Prostate gland (tissue), 2 donors: ENCODE data around the gene INTS1. TPM values are rescaled to one million over a fixed set of nuclear protein-coding genes. Genes with fewer than 3 reads are reported as not detected.

Experiments used
- DNase-seq: peaks from one replicate; pipeline ENCODE4 v3.0.0-alpha.2; 2019; ENCODE audit warnings: low spot score
- H3K27ac ChIP-seq, 2 donors: fragments of 200-600 bp; sonication (generic); 2 replicates each; pipeline ENCODE4 v1.5.1; 2017 to 2019
- H3K27me3 ChIP-seq: fragments of 200-600 bp; sonication (generic); replicated peaks from 2 replicates; pipeline ENCODE4 v1.5.1; 2019; ENCODE audit not compliant: insufficient read depth
- H3K36me3 ChIP-seq, 2 donors: fragments of 200-600 bp; sonication (generic); 1 replicate in 1 of 2; 2 replicates in 1 of 2; pipeline versions ENCODE4 v1.5.1 to v1.8.1; 2017 to 2019
- H3K4me1 ChIP-seq: fragments of 200-600 bp; sonication (generic); replicated peaks from 2 replicates; pipeline ENCODE4 v1.5.1; 2019
- H3K4me3 ChIP-seq, 2 donors: fragments of 200-600 bp; sonication (generic); 2 replicates each; pipeline ENCODE4 v1.5.1; 2017 to 2019
- H3K9me3 ChIP-seq: fragments of 200-600 bp; sonication (generic); 2 replicates; pipeline ENCODE4 v1.5.1; 2017
- CTCF ChIP-seq, 4 experiments: fragments of 200-600 bp in 2 of 4; fragments of 450-650 bp in 2 of 4; sonication (generic) in 2 of 4; IDR thresholded peaks; 1 replicate in 3 of 4; 2 replicates in 1 of 4; pipeline ENCODE4 v1.5.1; 2016 to 2019; ENCODE audit warnings: antibody characterized with exemption in 4 of 4, mild to moderate bottlenecking in 2 of 4, moderate library complexity in 2 of 4
- POLR2A ChIP-seq: fragments of 450-650 bp; IDR thresholded peaks from one replicate; pipeline ENCODE4 v1.6.1; 2016; ENCODE audit warnings: antibody characterized with exemption, mild to moderate bottlenecking
- POLR2AphosphoS5 ChIP-seq: sonication (generic); formaldehyde crosslinking; IDR thresholded peaks from one replicate; pipeline ENCODE4 v1.6.1; 2017; ENCODE audit warnings: antibody characterized with exemption
- WGBS: methylation state at CpG from one replicate; pipeline ENCODE4 v1.1.5; 2018; 5-methylcytosine and 5-hydroxymethylcytosine counted together
- intact Hi-C: fragments of 100-400 bp; cut with DNase I; formaldehyde crosslinking; loops from one replicate; pipeline ENCODE4 v1.14.2; 2022
- total RNA-seq, 2 donors: library from RNA; depleted of rRNA; stranded (reverse); fragments of >200 nt; gene quantifications; one replicate each; pipeline ENCODE4 v1.1.0, GENCODE V29; 2016

INTS1 gene
- total RNA-seq, 2 donors from 2014 or later: 64.9 to 146 TPM

DNA sequence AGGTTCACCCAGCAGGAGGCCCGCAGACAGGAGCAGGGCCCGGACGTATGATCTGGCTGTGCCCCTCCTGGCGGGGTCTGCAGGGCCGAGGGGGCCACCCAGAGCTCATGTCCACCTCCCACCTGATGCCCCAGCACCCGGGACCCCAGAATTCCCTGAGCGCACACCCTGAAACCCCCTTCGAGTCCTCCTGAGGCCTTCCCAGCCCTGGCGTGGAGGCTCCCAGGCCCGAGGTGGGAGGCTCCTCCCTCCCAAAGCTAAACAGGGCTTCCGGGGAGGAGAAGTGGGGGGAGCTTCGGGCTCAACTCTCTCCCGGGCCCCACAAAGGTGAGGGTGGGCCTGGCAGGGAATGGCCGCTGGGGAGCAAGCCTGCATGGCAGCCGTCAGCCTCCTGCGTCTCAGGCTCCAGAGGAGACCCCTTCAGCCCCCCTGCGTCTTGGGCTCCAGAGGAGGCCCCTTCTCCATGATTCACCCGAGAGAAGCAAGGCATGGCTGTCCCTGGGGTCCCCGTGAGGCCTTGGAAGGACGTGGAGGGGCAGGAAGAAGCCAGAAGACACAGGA, 75.2 kb downstream of the INTS1 start:
- Histone ChIP-seq H3K27ac (no peak overlapping the region), H3K36me3 (no peaks in the 10 kb centered on the region), H3K4me3 (no peak overlapping the region), H3K4me1 (no peaks in the 10 kb centered on the region), H3K27me3 (no peaks in the 10 kb centered on the region), H3K9me3 (no peaks in the 10 kb centered on the region)
- no peak for TF ChIP-seq CTCF (IDR thresholded peaks at IDR 0.05)
- TF ChIP-seq POLR2A: no peak
- no peak for TF ChIP-seq POLR2AphosphoS5
- WGBS: 46% methylated on average over 20 of the region's 20 CpGs
- no peak for DNase-seq
- intact Hi-C loops: no loop called here

DNA sequence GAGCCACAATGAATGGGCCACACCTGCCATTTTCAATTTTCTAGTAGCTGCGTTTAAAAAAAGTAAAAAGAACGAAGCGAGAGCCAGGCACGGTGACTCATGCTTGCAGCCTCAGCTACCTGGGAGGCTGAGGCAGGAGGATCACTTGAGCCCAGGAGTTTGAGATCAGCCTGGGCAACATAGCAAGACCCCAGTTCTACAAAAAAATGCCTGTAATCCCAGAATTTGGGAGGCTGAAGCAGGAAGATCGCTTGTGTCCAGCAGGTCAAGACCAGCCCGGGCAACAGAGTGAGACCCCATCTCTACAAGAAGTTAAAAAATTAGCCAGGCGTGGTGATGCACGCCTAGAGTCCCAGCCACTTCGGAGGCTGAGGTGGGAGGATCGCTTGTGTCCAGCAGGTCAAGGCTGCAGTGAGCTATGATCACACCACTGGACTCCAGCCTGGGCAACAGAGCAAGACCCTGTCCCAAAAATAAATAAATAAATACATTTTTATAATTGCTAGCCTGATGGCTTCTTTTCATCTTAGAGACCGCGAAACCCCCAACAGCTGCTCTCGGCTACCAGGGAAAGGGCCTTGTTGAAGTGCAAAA, 77.0 kb downstream of the INTS1 start:
- intact Hi-C loops: no loop called here
- TF ChIP-seq POLR2A (no peak), POLR2AphosphoS5 (no peak)
- no peaks in the 10 kb centered on the region for H3K9me3 ChIP-seq
- no peak for DNase-seq
- H3K27me3 ChIP-seq: no peaks in the 10 kb centered on the region
- 86% methylated on average over 13 of the region's 13 CpGs for WGBS
- H3K27ac ChIP-seq: no peak overlapping the region
- no peaks in the 10 kb centered on the region for H3K4me1 ChIP-seq
- no peaks in the 10 kb centered on the region for H3K36me3 ChIP-seq
- H3K4me3 ChIP-seq: no peak overlapping the region

GRCh38 chr7:1426474-1426873, 77.7 kb downstream of the INTS1 start:
- intact Hi-C loops: no loop called here
- Histone ChIP-seq H3K36me3 (no peaks in the 10 kb centered on the region), H3K27ac (no peak overlapping the region), H3K4me3 (no peak overlapping the region), H3K27me3 (no peaks in the 10 kb centered on the region), H3K4me1 (no peaks in the 10 kb centered on the region), H3K9me3 (no peaks in the 10 kb centered on the region)
- 88% methylated on average over 15 of the region's 15 CpGs for WGBS
- no peak for DNase-seq
- TF ChIP-seq POLR2A (no peak), POLR2AphosphoS5 (no peak), CTCF (IDR thresholded peaks at IDR 0.05) (no peak)

DNA sequence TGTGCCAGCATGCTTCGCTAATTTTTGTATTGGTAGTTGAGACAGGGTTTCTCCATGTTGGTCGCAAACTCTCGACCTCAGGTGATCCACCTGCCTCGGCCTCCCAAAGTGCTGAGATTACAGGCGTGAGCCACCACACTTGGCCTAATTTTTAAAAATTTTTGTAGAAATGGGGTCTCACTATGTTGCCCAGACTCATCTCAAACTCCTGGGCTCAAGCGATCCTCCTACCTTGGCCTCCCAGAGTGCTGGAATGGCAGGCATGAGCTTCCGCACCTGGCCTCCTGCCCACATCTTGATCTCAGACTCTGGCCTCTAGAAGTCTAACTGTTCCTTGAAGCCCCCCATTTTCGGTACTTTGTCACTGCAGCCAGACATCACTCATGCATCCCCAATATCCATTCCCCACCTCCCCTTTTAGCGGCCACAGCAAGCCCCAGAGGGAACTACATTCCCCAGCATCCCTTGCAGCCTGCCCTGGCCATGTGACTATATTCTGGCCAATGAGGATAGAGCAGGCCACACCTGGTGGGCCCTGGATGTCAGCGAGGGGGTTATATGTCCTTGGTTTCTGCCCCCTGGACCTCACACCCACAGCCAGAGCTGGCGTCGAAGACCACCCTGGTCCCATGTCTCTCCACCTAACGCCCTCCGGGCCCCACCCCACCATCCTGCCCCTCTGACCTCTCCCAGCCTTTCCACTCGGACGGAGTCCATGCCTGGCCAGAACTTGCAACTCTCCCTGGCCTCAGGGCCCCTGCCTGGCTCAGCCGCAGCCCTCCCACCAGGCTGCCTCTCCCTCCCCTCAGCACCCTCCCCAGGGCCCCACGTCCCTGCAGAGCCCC, 78.7 kb downstream of the INTS1 start:
- H3K27ac ChIP-seq: no peak overlapping the region
- no peak overlapping the region for H3K4me3 ChIP-seq
- H3K27me3 ChIP-seq: no peaks in the 10 kb centered on the region
- intact Hi-C loops: no loop called here
- DNase-seq: no peak
- H3K4me1 ChIP-seq: no peaks in the 10 kb centered on the region
- no peaks in the 10 kb centered on the region for H3K36me3 ChIP-seq
- no peak for TF ChIP-seq POLR2AphosphoS5
- no peak for TF ChIP-seq POLR2A
- TF ChIP-seq CTCF (IDR thresholded peaks at IDR 0.05): no peak
- no peaks in the 10 kb centered on the region for H3K9me3 ChIP-seq
- 72% methylated on average over 17 of the region's 18 CpGs for WGBS

DNA sequence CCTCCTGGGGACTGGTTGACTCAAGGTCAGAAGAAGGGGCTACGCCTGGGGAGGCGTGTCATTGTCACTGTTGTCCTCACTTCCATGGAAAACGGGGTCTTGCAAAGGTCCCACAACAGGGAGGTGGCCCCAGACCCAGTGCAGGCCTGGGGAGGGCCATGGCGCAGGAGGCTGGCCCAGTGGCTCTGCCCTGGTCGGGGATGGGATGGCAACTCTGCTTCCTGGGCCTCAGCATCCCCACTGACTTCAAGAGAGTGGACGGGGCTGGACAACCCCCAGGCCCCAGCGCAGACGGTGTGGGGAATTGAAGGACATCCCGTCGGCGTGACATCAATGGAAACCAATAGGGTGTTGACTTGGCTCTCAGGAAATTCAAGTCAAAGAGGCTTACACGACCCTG, 80.1 kb downstream of the INTS1 start:
- no peaks in the 10 kb centered on the region for H3K9me3 ChIP-seq
- 85% methylated on average over 12 of the region's 12 CpGs for WGBS
- no peaks in the 10 kb centered on the region for H3K36me3 ChIP-seq
- no peak overlapping the region for H3K4me3 ChIP-seq
- intact Hi-C loops: no loop called here
- no peak overlapping the region for H3K27ac ChIP-seq
- no peaks in the 10 kb centered on the region for H3K27me3 ChIP-seq
- TF ChIP-seq POLR2AphosphoS5 (no peak), POLR2A (no peak), CTCF (IDR thresholded peaks at IDR 0.05) (no peak)
- no peaks in the 10 kb centered on the region for H3K4me1 ChIP-seq
- no peak for DNase-seq
